Suprapubic skin (tissue), 3 donors: Measurements from ENCODE around the gene ING1.

Experiments
- EP300 ChIP-seq: sonication (generic); formaldehyde crosslinking; IDR thresholded peaks from one replicate; pipeline ENCODE4 v1.6.1; 2017; ENCODE audit warnings: antibody characterized with exemption
- TF ChIP-seq, protein P1 (sequence below), 2 donors: fragments of 200-600 bp in 1 of 2; fragments of 450-650 bp in 1 of 2; sonication (generic) in 1 of 2; IDR thresholded peaks; one replicate each; pipeline ENCODE4 v1.5.1; 2016 to 2019; ENCODE audit warnings: antibody characterized with exemption in 2 of 2, mild to moderate bottlenecking in 1 of 2, moderate library complexity in 1 of 2

DNA sequence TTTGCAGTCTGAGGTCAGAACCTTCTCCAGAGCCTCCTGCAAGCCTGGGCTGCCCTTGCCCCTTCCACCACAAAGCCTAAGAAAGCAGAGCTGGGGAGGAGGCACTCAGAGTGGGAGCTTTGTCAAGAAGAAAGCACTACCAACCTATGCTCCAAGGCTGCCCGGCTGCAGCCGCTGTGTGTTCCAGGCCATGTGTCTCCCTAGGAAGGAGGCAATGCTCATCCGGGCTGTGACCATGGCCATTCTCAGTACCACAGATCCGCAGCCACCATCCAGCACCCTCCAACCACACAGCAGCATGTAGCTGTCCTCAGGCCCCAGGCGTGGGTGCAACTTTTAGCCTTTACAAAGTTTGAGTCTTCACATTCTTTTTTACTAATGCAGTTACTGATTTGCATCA is 29.6 kb upstream of the ING1 start:
- no peak for TF ChIP-seq EP300
- TF ChIP-seq, protein P1, sequence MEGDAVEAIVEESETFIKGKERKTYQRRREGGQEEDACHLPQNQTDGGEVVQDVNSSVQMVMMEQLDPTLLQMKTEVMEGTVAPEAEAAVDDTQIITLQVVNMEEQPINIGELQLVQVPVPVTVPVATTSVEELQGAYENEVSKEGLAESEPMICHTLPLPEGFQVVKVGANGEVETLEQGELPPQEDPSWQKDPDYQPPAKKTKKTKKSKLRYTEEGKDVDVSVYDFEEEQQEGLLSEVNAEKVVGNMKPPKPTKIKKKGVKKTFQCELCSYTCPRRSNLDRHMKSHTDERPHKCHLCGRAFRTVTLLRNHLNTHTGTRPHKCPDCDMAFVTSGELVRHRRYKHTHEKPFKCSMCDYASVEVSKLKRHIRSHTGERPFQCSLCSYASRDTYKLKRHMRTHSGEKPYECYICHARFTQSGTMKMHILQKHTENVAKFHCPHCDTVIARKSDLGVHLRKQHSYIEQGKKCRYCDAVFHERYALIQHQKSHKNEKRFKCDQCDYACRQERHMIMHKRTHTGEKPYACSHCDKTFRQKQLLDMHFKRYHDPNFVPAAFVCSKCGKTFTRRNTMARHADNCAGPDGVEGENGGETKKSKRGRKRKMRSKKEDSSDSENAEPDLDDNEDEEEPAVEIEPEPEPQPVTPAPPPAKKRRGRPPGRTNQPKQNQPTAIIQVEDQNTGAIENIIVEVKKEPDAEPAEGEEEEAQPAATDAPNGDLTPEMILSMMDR (IDR thresholded peaks at IDR 0.05): no peak
